Globus pallidus (tissue), 1 donor: ENCODE measurements around the gene DEK.

Experiments used
- DNase-seq: peaks from one replicate; pipeline ENCODE4 v3.0.0-alpha.2; 2015; ENCODE audit warnings: low spot score

DEK gene

GRCh38 chr6:18265787-18266522 lies 1.6 kb upstream of the DEK start:
- DNase-seq = no peak

- no peak for DNase-seq
Observed at GRCh38 chr6:18264923-18265377, 620 bp upstream of the DEK start.

GRCh38 chr6:18263418-18264218 lies 712 bp downstream of the DEK start:
- no peak for DNase-seq

GRCh38 chr6:18262702-18263417 lies 1.5 kb downstream of the DEK start:
- peak; percentile 13 for DNase-seq

- no peak for DNase-seq
Observed at GRCh38 chr6:18261877-18262276, 2.5 kb downstream of the DEK start.

- DNase-seq = no peak
Observed at GRCh38 chr6:18260448-18261106, 3.8 kb downstream of the DEK start.

DNA sequence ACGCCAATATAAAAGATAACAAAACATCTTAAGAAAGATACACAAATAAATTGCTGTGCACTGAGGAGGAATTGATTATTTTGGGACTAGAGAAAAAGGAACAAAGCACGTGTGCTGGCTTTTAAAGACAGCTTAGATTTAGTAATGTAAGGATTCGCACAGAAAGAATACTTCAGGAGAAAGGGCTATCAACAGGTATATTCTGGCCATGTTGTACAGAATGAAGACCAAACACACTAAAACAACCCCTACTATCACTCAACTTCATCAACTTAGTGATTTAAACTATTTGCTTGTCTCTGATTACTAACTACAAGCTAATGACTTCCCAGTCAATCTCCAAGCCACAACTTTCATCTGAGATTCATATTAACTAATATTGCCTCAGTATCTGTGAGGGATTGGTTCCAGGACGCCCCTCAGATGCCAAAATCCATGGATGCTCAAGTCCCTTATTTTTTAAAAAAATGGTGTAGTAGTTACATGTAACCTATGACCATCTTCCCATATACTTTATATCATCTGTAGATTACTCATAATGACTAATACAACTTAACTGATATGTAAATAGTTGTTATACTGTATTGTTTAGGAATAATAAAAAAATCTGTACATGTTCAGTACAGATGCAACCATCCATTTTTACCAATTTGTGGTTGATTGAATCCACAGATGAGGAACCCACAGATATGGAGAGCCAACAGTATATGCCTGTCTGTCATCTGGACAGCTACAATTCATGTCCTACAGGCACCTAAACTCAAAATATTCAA lies 4.5 kb downstream of the DEK start:
- DNase-seq = no peak

DNA sequence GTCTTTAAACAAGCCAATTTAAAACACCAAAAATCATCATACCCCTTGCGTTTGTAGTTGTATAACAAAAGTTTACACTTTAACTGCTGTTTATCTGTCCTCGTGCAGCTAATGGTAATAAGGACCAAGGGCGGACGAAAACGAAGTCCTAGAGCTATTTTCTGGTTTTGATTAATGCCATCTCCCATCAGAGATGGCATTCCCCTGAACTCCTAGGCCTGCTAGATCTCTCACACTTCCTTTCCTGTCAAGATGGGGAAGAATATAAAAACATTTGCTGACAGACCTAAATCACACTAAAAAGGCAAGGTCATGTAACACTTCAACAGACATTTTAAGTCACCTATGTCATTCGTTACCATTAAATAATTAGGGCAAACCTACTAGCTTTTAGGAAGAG lies 9.5 kb downstream of the DEK start:
- no peak for DNase-seq

DNA sequence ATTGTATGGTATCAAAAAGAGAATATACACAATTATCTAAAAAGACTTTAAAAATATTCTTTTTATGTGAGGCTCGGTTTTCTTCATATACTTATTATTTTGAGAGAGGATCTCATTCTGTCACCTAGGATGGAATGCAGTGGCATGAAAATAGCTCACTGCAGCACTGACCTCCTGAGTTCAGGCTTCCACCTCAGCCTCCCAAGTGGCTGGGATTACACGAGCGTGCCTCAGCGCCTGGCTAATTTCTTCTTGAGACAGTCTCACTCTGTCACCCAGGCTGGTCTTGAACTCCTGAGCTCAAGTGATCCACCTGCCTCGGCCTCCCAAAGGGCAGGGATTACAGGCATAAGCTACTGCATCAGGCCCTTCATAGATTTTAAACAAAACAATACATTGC lies 10.7 kb downstream of the DEK start:
- DNase-seq = no peak

- no peak for DNase-seq
Observed at GRCh38 chr6:18249271-18249670, 15.1 kb downstream of the DEK start.

GRCh38 chr6:18248698-18249097 lies 15.6 kb downstream of the DEK start:
- no peak for DNase-seq

- no peak for DNase-seq
Observed at GRCh38 chr6:18247002-18247401, 17.3 kb downstream of the DEK start.

GRCh38 chr6:18246205-18246604 lies 18.1 kb downstream of the DEK start:
- DNase-seq = no peak

DNA sequence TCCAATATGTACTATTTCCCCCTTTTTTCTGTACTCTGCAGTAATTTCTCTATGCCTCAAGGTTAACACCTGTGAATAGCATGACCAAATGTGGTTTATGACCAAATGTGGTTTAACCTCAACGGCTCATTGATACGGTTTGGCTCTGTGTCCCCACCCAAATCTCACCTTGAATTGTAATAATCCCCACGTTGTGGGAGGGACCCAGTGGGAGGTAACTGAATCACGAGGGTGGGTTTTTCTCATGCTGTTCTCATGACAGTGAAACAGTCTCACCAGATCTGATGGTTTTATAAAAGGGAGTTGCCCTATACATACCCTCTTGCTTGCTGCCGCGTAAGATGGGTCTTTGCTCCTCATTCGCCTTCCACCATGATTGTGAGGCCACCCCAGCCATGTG lies 18.7 kb downstream of the DEK start:
- no peak for DNase-seq

- DNase-seq = no peak
Observed at GRCh38 chr6:18245079-18245478, 19.3 kb downstream of the DEK start.

DNA sequence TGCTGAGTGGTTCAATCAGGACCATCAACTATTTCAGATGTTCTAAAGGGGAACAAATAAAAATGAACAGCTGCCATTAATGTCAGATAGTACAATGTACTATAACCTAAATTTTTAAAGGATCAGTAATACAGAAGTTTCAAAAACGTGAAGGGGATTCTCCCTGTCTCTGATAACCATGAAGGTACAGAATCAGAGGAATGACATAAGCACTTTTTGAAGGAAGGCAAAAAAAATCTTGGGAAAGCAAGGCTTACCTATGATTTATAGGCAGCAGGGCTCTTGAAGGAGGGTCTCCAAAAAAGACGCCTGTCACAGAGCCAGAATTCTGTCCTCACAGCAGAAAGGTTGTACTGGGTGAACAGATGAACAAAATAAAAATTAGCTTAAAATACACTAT lies 20.1 kb downstream of the DEK start:
- no peak for DNase-seq

DNA sequence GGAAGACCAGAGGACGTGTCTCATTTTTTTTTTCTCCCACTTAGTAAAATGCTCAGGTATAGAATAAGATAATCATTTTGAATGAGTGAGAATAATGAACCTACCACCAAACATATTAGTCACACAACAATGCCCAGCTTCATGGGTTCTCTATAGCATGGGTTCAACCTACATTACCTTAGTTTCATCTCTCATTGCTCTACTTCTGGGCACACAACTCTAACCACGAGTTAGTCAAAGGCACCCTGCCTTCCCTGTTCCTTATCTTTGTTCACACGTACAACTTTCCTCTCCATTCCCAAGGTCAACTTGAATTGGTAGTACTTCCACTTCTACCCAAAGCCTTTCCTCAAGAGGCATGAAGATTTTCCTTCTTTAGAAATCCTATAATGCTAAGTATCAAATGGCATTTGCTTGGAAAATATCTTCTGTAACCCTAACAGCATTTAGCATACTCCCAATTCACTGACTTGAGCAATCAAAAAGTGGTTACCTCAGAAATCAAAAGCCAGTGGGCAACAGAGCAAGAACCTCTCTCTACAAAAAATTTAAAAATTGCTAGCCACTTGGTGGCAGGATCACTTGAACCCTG lies 20.9 kb downstream of the DEK start:
- DNase-seq = no peak

GRCh38 chr6:18242062-18242851 lies 22.1 kb downstream of the DEK start:
- DNase-seq = no peak

DNA sequence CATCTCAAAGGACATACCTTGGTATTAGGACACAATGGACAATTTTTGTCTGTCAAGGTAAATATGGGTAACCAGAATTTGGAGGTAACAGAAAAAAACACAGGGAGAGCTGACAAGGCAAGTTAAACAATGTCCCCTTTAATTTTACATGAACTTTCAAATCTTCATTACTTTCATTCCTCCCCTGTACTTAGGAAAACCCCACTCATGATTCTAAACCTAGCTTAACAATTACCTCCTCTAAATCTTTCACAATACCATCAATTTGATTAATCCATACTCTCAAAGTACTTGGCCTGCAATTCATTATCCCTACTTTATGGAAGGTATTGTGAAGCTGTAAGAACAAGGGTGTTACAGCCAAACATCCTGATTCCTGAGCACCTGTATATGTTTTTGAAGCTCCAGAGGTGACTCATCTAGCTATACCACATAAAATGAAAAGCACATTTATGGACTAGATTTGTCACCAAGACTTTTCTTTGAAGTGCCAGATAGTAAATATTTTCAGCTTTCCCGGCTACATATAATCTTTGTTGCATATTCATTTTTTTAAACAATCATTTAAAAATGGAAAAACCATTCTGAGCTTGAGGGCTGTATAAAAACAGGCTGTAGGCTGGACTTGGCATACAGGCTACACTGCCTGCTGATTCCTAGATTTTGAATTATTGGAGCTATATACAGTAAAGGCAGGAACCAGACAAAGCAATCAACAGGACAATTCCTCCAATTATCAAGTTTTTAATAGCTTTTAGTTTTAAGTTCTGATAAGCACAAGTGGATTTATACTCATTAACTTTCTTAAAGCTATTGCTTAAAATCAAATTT lies 22.9 kb downstream of the DEK start:
- DNase-seq = no peak
